IPS-15b (cell line): ENCODE data around the gene NOS1.

Experiments
- H3K27me3 ChIP-seq: one replicate; pipeline ENCODE4 v1.6.1; 2013; ENCODE audit warnings: low read length; ENCODE audit not compliant: control insufficient read depth, insufficient read depth
- H3K36me3 ChIP-seq: one replicate; pipeline ENCODE4 v1.6.1; 2013; ENCODE audit warnings: low read length; ENCODE audit not compliant: control insufficient read depth, insufficient read depth
- H3K4me1 ChIP-seq: one replicate; pipeline ENCODE4 v1.6.1; 2013; ENCODE audit warnings: mild to moderate bottlenecking, low read length; ENCODE audit not compliant: control insufficient read depth, insufficient read depth
- H3K4me3 ChIP-seq: one replicate; pipeline ENCODE4 v1.5.1; 2013; ENCODE audit warnings: low read depth, low read length
- H3K9ac ChIP-seq: one replicate; pipeline ENCODE4 v1.6.1; 2013; ENCODE audit warnings: low read depth, mild to moderate bottlenecking, low read length
- H3K9me3 ChIP-seq: one replicate; pipeline ENCODE4 v1.6.1; 2013; ENCODE audit warnings: mild to moderate bottlenecking, low read length; ENCODE audit not compliant: control insufficient read depth, insufficient read depth

The NOS1 gene

DNA sequence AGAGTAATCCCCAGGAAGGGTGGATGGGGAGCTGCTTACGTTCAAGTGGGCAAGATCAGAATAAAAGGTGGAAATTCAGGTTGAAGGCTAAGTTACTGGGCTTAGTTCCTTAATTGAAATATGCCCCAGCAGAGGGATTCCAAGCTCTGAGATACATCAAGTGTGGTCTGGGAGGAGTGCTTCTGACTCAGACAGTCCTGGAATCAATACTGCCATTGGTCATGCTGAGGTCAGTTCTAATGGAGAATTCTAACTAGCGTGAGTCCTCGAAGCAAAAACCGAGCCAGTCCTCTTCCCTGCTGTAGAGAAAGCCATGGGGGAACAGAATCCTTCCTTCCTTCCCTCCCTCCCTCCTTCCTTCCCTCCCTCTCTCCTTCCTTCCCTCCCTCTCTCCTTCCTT, 39.9 kb downstream of the NOS1 start:
- H3K36me3 ChIP-seq = no peaks in the 10 kb centered on the region
- no peaks in the 10 kb centered on the region for H3K4me1 ChIP-seq
- H3K9ac ChIP-seq = no peak overlapping the region
- H3K9me3 ChIP-seq = no peaks in the 10 kb centered on the region
- peaks cover 4% of the 10 kb centered on the region for H3K27me3 ChIP-seq
- H3K4me3 ChIP-seq = no peak overlapping the region

DNA sequence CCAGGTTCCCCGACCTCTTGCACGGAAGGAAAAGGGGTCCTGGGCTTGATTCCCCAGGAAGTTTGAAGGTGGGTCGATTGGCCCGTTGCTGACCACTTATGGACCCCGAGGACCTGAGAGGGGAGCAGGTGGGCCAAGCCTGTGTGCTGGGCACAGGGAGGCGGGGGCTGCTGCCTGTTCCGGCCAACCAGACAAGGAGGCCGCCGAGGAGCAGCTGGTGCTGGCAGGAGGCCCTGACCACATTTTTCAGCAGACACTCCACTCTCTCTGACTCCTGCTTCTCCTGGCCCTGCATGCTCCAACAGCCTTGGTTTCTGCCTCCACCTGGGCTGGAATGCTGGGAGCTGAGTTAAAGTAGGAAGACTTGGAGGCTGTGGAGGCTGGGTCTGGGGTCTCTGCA, 42.8 kb downstream of the NOS1 start:
- H3K9me3 ChIP-seq = no peaks in the 10 kb centered on the region
- H3K4me3 ChIP-seq = no peak overlapping the region
- no peaks in the 10 kb centered on the region for H3K36me3 ChIP-seq
- H3K4me1 ChIP-seq = no peaks in the 10 kb centered on the region
- H3K9ac ChIP-seq = no peak overlapping the region
- H3K27me3 ChIP-seq = peaks cover 4% of the 10 kb centered on the region

DNA sequence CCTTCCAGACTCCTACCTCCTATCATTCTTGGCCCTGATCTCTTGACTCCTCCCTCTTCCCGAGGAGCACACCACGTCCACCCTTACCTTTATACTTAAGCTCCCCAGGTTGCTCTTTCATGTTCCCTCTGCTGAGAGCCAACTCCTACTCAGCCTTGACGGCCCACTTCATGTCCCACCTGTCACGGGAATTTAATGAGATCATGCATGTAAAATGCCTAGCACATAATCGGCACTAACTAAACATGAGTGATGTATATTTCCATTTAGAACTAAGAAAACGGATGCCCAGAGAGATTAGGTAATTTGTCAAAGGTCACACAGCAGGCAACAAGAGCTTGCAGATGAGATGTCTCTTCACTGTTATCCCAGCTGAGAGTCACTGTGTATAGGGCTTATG, 45.1 kb downstream of the NOS1 start:
- H3K4me1 ChIP-seq = no peaks in the 10 kb centered on the region
- no peaks in the 10 kb centered on the region for H3K27me3 ChIP-seq
- no peak overlapping the region for H3K4me3 ChIP-seq
- no peaks in the 10 kb centered on the region for H3K36me3 ChIP-seq
- H3K9me3 ChIP-seq = no peaks in the 10 kb centered on the region
- no peak overlapping the region for H3K9ac ChIP-seq

DNA sequence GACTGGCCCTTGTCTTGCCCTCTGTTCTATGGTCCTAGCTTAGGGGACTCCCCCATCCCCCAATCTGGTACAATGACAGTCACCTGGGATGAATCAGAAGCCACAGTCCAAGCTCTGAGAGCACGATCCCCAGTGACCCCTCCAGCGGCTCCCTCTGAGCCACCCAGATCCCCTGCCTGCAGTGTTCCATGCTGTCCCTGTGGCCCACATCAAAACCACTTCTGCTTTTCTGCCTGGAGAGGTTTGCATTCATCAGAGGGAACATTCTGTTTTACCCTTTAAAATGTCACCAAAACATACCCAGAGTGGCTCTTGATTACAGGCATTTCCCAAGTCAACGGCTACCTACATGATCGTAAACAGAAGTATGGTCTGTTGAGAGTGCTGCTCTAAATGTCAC, 47.5 kb downstream of the NOS1 start:
- no peaks in the 10 kb centered on the region for H3K9me3 ChIP-seq
- no peaks in the 10 kb centered on the region for H3K36me3 ChIP-seq
- no peak overlapping the region for H3K9ac ChIP-seq
- H3K4me1 ChIP-seq = no peaks in the 10 kb centered on the region
- H3K27me3 ChIP-seq = no peaks in the 10 kb centered on the region
- H3K4me3 ChIP-seq = no peak overlapping the region

DNA sequence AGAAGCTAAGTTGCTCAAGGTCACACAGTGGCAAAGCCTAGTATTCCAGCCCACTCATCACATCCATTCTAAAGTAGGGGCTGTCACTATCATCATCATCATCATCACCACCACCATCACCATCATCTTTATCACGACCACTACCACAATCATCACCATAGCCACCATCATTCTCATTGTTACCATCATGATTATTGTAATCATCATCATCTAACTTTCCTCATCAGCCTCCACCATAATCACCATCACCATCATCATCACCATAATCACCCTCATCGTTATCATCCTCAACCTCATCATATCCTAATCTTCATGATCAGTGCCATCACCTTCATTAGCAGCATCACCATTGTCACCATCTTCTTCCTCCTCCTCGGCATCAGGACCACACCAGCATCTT, 48.7 kb downstream of the NOS1 start:
- H3K9me3 ChIP-seq = no peaks in the 10 kb centered on the region
- H3K36me3 ChIP-seq = no peaks in the 10 kb centered on the region
- no peaks in the 10 kb centered on the region for H3K27me3 ChIP-seq

DNA sequence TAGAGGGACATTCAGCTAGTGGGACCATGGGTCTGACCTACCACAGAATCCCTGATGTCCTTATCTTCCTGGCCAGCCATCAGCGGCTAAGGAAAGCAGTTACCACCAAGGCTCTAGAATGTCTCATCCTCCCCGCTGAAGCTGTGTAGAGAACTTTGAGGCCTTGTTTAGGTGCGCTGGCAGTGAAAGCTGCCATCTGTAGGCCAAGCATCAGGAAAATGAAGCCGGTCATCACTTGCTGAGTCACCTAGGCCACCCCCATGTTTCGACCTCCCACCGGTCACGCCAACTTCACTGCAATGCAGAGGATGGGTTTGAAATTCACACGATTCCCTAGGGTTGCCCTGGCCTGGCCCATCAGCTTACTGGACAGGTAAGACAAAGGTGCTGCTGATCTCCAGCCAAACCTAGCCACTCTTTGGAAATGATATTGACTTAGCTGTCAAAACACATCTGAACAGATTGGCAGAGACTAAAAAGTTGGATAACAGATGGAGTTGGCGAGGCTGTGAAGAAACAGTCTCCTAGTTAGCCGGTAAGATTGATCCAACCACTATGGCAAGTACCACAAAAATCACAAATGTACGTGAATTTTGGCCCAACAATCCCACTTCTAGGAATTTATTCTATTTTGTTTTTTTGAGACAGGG, 52.0 kb downstream of the NOS1 start:
- H3K36me3 ChIP-seq = no peaks in the 10 kb centered on the region
- H3K4me1 ChIP-seq = no peaks in the 10 kb centered on the region
- no peak overlapping the region for H3K9ac ChIP-seq
- H3K4me3 ChIP-seq = no peak overlapping the region
- no peaks in the 10 kb centered on the region for H3K27me3 ChIP-seq
- no peaks in the 10 kb centered on the region for H3K9me3 ChIP-seq

More for the DNA sequence above, 48.7 kb downstream of the NOS1 start:
- H3K4me1 ChIP-seq = no peaks in the 10 kb centered on the region
- H3K9ac ChIP-seq = no peak overlapping the region
- H3K4me3 ChIP-seq = no peak overlapping the region

DNA sequence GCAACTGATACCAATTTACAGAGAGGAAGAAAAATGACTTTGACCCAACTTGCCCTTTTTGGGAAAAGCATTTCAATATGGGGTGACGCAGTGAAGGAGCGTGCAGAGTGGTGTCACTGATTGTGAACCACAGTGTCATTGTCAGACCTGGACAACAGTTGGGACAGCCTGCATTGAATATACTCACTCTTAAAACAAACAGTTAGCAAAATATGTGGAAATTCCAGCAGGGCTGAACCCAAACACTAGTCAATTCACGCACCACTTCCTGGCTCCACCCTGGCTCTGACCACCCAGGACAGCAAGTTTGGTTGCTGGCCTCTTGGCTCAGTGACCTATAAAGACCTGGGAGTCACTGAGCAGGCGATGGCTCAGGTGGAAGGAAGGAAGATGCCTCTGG, 61.3 kb downstream of the NOS1 start:
- H3K4me3 ChIP-seq = no peak overlapping the region
- no peaks in the 10 kb centered on the region for H3K27me3 ChIP-seq
- H3K9ac ChIP-seq = no peak overlapping the region
- no peaks in the 10 kb centered on the region for H3K36me3 ChIP-seq
- no peaks in the 10 kb centered on the region for H3K9me3 ChIP-seq
- no peaks in the 10 kb centered on the region for H3K4me1 ChIP-seq

DNA sequence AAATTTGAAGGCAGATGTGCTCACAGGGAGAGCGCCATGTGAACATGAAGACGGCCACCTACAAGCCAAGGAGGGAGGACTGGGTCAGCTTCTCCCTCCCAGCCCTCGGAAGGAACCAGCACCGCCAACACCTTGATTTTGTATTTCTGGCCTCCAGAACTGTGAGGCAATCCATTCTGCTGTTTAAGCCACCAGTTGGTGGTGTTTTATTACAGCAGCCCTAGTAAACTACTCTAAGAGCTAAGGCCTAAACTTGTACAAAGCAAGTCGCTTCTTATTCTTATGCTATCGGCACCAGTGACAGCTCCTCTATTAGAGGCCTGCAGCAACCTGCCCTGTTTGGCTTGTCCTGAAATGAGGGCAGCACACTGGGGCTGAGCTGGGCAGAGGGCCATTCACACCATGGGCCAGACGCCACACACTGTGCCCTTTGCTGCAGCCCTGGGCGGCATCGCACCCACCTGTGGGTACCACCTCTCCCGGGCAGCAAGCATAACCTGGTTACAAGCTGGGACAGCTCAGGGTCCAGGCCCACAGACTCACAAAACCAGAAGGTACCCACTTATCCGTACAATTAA, 62.7 kb downstream of the NOS1 start:
- no peaks in the 10 kb centered on the region for H3K9me3 ChIP-seq
- H3K4me1 ChIP-seq = no peaks in the 10 kb centered on the region
- no peak overlapping the region for H3K9ac ChIP-seq
- no peaks in the 10 kb centered on the region for H3K27me3 ChIP-seq
- H3K4me3 ChIP-seq = no peak overlapping the region
- H3K36me3 ChIP-seq = no peaks in the 10 kb centered on the region

DNA sequence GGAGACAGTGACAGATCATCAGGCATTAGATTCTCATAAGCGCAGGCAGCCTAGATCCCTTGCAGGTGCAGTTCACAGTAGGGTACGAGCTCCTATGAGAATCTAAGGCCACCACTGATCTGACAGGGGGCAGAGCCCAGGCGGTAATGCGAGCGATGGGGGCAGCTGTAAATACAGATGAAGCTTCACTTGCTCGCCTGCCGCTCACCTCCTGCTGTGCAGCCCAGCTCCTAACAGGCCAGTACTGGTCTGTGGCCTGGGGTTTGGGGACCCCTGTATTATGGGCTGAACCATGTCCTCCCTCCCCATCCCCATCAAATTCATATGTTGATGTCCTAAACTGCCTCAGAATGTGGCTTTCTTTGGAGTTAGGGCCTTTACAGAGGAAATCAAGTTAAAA, 63.2 kb downstream of the NOS1 start:
- no peak overlapping the region for H3K9ac ChIP-seq
- H3K4me1 ChIP-seq = no peaks in the 10 kb centered on the region
- H3K36me3 ChIP-seq = no peaks in the 10 kb centered on the region
- no peak overlapping the region for H3K4me3 ChIP-seq
- H3K27me3 ChIP-seq = no peaks in the 10 kb centered on the region
- H3K9me3 ChIP-seq = no peaks in the 10 kb centered on the region

DNA sequence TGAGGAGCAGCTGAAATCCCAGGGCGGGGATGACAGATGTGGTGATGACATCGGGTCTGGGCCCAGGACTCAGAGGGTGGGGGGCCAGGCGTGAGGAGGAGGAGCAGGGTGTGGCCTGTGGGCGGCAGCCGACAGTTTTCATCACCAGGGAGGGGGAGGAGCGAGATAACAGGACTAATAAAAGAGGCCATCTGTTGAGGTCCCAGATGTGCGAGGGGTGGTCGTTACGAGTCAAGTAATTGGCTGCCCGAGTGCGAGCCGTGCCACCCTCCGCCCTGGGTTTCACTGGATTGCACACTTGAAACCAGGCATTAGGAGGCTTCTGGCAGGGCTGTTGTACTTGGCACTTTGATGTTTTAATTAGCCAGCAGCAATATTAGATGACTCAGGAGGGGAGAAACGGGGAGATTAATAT, 67.2 kb downstream of the NOS1 start:
- H3K9ac ChIP-seq = no peak overlapping the region
- no peaks in the 10 kb centered on the region for H3K9me3 ChIP-seq
- no peak overlapping the region for H3K4me3 ChIP-seq
- H3K4me1 ChIP-seq = no peaks in the 10 kb centered on the region
- H3K27me3 ChIP-seq = no peaks in the 10 kb centered on the region
- no peaks in the 10 kb centered on the region for H3K36me3 ChIP-seq

DNA sequence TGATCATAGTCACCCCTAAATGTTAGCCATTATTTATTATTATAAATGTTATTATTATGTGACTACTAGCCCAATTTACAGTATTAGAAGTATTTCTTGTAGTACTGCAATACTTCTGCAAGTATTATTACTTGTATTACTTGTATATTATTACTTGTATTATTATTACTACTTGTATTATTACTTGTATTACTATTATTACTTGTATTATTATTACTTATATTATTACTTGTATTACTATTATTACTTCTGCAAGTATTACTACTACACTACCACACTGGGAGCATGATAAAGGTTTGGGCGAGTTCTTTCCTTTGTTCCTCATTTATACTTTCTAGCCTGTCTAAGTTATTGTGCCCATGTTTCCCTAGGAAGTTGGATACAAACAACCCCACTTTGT, 67.9 kb downstream of the NOS1 start:
- Histone ChIP-seq H3K9ac (no peak overlapping the region), H3K9me3 (no peaks in the 10 kb centered on the region), H3K36me3 (no peaks in the 10 kb centered on the region), H3K4me3 (no peak overlapping the region), H3K27me3 (no peaks in the 10 kb centered on the region), H3K4me1 (no peaks in the 10 kb centered on the region)

DNA sequence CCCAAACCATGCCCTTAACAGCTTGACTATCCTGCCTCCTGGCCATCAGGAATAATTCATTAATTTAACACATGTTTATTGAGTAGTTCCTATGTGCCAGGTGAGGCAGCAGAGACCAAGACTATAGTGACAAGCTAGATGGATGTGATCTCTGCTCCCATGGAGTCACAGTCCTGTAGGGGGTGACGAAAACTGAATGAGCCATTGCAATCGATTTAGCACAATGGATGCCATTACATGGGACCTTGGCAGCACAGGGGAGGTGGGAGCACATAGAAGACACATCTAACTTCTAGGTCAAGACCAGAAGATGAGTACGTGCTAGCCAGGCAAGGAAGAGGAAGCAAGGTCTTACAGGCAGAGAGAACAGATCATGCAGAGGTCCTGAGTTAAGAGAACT, 68.7 kb downstream of the NOS1 start:
- Histone ChIP-seq H3K9me3 (no peaks in the 10 kb centered on the region), H3K27me3 (no peaks in the 10 kb centered on the region), H3K4me1 (no peaks in the 10 kb centered on the region), H3K9ac (no peak overlapping the region), H3K36me3 (no peaks in the 10 kb centered on the region), H3K4me3 (no peak overlapping the region)
